A549 (cell line): Measurements from ENCODE around the gene VCL.

Experiments used
- CTCF ChIP-seq: fragments of >200 bp; sonication (Bioruptor Twin); formaldehyde crosslinking; IDR thresholded peaks from 3 replicates; pipeline ENCODE4 v1.5.1; 2016
- EHF ChIP-seq: fragments of 250-450 bp; sonication (Bioruptor Pico); IDR thresholded peaks from 2 replicates; pipeline ENCODE4 v1.5.0; 2020; ENCODE audit warnings: mild to moderate bottlenecking
- HMGXB4 ChIP-seq: fragments of 250-450 bp; sonication (Bioruptor Pico); IDR thresholded peaks from 2 replicates; pipeline ENCODE4 v1.5.0; 2021; ENCODE audit warnings: mild to moderate bottlenecking, moderate library complexity, borderline replicate concordance
- KDM5A ChIP-seq: fragments of 200-600 bp; sonication (generic); IDR thresholded peaks from 2 replicates; pipeline ENCODE4 v1.6.1; 2016; ENCODE audit warnings: antibody characterized with exemption, mild to moderate bottlenecking
- POLR2A ChIP-seq: IDR thresholded peaks from 2 replicates; pipeline ENCODE4 v1.6.1; 2012; ENCODE audit warnings: mild to moderate bottlenecking, low read length
- POLR2AphosphoS2 ChIP-seq: conservative IDR thresholded peaks from 2 replicates; pipeline ENCODE4 v1.6.1; 2012; ENCODE audit warnings: low read length, improper control_type of control experiment, inconsistent platforms

- TF ChIP-seq HMGXB4 (CRISPR knock-in tag) (no peak), CTCF (no peak), KDM5A (no peak), POLR2A (no peak), POLR2AphosphoS2 (no peak), EHF (no peak)
These were observed 125.2 kb downstream of the VCL start for GRCh38 chr10:74123081-74123480.
